Cardiac muscle cell (in vitro differentiated cells and primary cell): ENCODE results near the gene DCUN1D2. TPM values are rescaled to one million over a fixed set of nuclear protein-coding genes. Genes with fewer than 3 reads are reported as not detected.

Experiments
- DNase-seq, 2 donors: peaks; one replicate each; pipeline versions ENCODE4 v3.0.0 to v3.0.0-alpha.2; 2010 to 2017; ENCODE audit warnings: low read depth in 1 of 2, low spot score in 1 of 2
- H3K27ac ChIP-seq: fragments of 200-600 bp; sonication (generic); 2 replicates; pipeline ENCODE4 v1.5.1; 2016
- H3K27me3 ChIP-seq: fragments of 200-600 bp; sonication (generic); 2 replicates; pipeline ENCODE4 v1.6.0; 2016; ENCODE audit warnings: control low read depth
- H3K36me3 ChIP-seq: fragments of 200-600 bp; sonication (generic); 2 replicates; pipeline ENCODE4 v1.5.1; 2016; ENCODE audit warnings: control low read depth
- H3K4me1 ChIP-seq: fragments of 200-600 bp; sonication (generic); 2 replicates; pipeline ENCODE4 v1.8.1; 2017; ENCODE audit warnings: low read depth, mild to moderate bottlenecking, mixed run types
- H3K4me3 ChIP-seq: fragments of 200-600 bp; sonication (generic); 2 replicates; pipeline ENCODE4 v1.5.1; 2016; ENCODE audit warnings: mild to moderate bottlenecking
- H3K9me3 ChIP-seq: fragments of 200-600 bp; sonication (generic); 2 replicates; pipeline ENCODE4 v1.5.1; 2017; ENCODE audit warnings: low read depth, mild to moderate bottlenecking, control low read depth
- polyA plus RNA-seq: library from polyadenylated mRNA; unstranded; fragments of >200 nt; fragmentation: Nextera tagmentation; extraction: Ambion mirVana; gene quantifications from 2 replicates; pipeline ENCODE4 v1.2.1, GENCODE V29; 2016
- total RNA-seq: library from RNA; depleted of rRNA; stranded (reverse); fragments of >200 nt; gene quantifications from 2 replicates; pipeline ENCODE4 v1.2.3, GENCODE V29; 2016
- TF ChIP-seq, protein P1 (sequence below): IDR thresholded peaks from 2 replicates; pipeline ENCODE4 v1.5.1; 2012; ENCODE audit warnings: low read depth, mild to moderate bottlenecking, low read length

Gene DCUN1D2
- total and polyA plus RNA-seq, 2 experiments from 2014 or later = 23.7 to 32.4 TPM

GRCh38 chr13:113430378-113431110 lies 60.0 kb downstream of the DCUN1D2 start:
- no peaks in the 10 kb centered on the region for H3K36me3 ChIP-seq
- no peaks in the 10 kb centered on the region for H3K4me1 ChIP-seq
- H3K4me3 ChIP-seq = no peak overlapping the region
- H3K27ac ChIP-seq = no peak overlapping the region
- TF ChIP-seq, protein P1, sequence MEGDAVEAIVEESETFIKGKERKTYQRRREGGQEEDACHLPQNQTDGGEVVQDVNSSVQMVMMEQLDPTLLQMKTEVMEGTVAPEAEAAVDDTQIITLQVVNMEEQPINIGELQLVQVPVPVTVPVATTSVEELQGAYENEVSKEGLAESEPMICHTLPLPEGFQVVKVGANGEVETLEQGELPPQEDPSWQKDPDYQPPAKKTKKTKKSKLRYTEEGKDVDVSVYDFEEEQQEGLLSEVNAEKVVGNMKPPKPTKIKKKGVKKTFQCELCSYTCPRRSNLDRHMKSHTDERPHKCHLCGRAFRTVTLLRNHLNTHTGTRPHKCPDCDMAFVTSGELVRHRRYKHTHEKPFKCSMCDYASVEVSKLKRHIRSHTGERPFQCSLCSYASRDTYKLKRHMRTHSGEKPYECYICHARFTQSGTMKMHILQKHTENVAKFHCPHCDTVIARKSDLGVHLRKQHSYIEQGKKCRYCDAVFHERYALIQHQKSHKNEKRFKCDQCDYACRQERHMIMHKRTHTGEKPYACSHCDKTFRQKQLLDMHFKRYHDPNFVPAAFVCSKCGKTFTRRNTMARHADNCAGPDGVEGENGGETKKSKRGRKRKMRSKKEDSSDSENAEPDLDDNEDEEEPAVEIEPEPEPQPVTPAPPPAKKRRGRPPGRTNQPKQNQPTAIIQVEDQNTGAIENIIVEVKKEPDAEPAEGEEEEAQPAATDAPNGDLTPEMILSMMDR = no peak
- no peak for DNase-seq
- no peaks in the 10 kb centered on the region for H3K27me3 ChIP-seq
- H3K9me3 ChIP-seq = no peaks in the 10 kb centered on the region

DNA sequence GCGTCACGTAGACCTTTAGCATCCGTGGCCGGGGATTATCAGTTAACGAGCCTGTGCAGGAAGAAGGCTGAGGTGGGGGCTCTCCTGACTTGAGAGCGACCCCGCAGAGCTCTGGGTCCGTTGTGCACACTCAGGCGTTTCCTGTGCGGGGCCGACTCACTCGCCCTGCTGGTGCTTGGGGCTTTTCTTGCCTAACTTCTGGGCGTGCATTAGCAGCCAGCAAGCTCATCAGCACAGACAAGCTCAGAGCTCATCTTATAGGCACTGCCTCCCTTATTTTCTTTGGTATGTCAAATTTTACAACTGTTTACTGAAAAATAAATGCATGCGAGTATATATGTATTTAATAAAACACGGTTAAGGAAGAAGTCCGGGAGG lies 60.9 kb downstream of the DCUN1D2 start:
- H3K27me3 ChIP-seq = no peaks in the 10 kb centered on the region
- H3K4me3 ChIP-seq = no peak overlapping the region
- DNase-seq = no peak
- no peaks in the 10 kb centered on the region for H3K36me3 ChIP-seq
- H3K9me3 ChIP-seq = no peaks in the 10 kb centered on the region
- no peaks in the 10 kb centered on the region for H3K4me1 ChIP-seq
- H3K27ac ChIP-seq = no peak overlapping the region
- TF ChIP-seq, protein P1 = no peak

DNA sequence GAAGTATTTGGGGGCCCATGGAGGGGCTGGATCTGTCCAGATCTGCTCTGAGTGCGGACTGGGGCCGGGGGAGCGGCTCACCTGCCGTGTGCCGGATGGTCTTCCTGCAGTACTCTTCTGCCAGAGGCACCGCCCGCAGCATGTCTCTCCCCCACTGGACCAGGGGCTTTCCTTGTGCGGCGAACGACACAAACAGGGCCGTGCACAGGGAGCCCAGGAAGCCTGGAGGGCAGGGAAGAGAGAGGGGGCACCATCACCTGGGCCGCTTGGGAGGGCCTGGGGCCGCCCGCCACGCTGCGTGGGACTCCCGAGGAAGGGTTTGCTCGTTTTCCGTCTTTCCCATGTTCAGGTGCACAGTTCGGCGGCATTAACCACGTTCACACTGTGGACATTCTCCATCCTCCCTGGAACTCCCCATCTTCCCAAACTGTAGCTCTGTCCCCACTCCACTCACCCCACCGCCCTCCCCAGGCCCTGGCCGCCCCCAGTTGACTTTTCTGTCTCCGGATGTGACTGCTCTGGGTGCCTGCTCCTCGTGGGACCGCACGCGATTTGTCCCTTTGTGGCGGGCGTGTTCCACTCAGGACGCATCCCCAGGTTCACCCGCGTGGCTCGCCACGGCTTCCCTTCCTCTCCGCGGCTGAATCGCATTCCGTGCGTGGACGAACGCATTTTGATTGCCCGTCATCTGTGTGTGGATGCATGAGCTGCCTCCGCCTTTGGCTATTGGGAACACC lies 61.5 kb downstream of the DCUN1D2 start:
- Histone ChIP-seq H3K9me3 (no peaks in the 10 kb centered on the region), H3K36me3 (no peaks in the 10 kb centered on the region), H3K4me1 (no peaks in the 10 kb centered on the region), H3K27ac (no peak overlapping the region), H3K27me3 (no peaks in the 10 kb centered on the region), H3K4me3 (no peak overlapping the region)
- DNase-seq = no peak
- TF ChIP-seq, protein P1 = no peak

DNA sequence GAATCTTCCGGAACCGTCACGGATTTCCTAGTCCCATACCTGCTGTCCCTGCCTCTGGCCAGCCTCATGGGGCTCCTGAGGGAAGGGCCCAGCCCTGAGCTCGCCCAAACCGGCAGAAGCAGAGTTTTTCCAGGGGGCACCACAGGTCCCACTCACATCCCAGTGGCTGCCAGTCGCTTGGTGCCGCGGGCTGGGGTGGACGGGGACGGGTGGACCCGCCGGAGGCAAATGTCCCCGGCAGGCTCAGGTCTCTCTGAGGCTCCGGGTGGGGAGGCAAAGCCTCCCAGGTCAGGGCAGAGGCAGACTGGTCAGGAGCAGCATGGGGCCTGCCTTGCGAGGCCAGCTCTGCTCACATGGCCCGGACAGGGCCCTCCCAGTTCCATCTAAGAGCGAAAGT lies 62.0 kb downstream of the DCUN1D2 start:
- TF ChIP-seq, protein P1 = no peak
- no peaks in the 10 kb centered on the region for H3K9me3 ChIP-seq
- no peak overlapping the region for H3K4me3 ChIP-seq
- H3K36me3 ChIP-seq = no peaks in the 10 kb centered on the region
- no peaks in the 10 kb centered on the region for H3K4me1 ChIP-seq
- H3K27ac ChIP-seq = no peak overlapping the region
- no peaks in the 10 kb centered on the region for H3K27me3 ChIP-seq
- no peak for DNase-seq

DNA sequence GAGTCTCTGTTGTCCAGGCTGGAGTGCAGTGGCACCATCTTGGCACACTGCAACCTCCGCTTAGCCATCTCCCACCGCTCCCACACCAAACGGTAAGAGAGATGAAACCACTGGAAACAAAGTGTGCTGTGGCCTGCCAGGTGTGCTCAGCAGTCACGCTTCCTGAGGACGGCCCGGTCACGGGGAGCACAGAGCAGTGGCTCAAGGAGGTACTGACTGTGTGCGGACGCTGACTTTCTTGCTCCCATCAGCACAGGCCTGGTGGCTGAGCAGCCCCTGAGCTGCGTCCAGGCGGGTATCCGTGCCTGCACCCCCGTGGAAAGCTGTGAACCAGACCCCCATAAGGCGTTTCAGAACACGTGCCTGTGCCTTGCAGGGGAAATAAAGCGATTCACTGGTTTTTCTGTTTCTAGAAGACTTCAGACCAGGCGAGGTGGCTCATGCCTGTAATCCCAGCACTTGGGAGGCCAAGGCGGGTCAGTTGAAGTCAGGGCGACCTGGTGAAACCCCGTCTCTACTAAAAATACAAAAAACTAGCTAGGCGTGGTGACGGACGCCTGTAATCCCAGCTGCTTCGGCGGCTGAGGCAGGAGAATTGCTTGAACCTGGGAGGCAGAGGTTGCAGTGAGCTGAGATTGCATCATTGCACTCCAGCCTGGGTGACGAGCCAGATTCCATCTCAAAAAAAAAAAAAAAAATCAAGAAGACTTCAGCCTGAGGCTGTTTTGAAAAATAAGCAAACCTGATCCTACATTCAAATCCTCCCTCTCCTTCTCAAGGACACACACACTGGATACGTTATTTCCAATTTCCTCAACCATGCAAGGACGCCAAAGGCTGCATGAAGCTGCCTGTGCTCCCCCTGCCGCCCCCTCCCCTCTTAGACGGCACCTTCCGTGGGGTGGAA lies 62.7 kb downstream of the DCUN1D2 start:
- H3K4me3 ChIP-seq = no peak overlapping the region
- H3K36me3 ChIP-seq = no peaks in the 10 kb centered on the region
- no peaks in the 10 kb centered on the region for H3K9me3 ChIP-seq
- no peaks in the 10 kb centered on the region for H3K4me1 ChIP-seq
- TF ChIP-seq, protein P1 = no peak
- H3K27ac ChIP-seq = no peak overlapping the region
- no peaks in the 10 kb centered on the region for H3K27me3 ChIP-seq
- peak in 1 of 2 donors; percentile 29 for DNase-seq
